Measurements from ENCODE around the gene TCEAL5. TPM values are rescaled to one million over a fixed set of nuclear protein-coding genes. Genes with fewer than 3 reads are reported as not detected.
A peak's percentile ranks its signal among the peaks of the same experiment; 100 is the strongest.
"Not testable (repeated sequence)": the region's sequence is repeated elsewhere in the genome, so short reads cannot be mapped to it uniquely, and the experiment has no call there.

The TCEAL5 gene
- polyA plus RNA-seq (ENCODE audit: insufficient read length): 14.6 TPM
- long read RNA-seq, donor 1, transcript TCEAL5-201 (3 exons, 1,168 nt): major isoform, 8 of 8 reads
- long read RNA-seq, donor 1, partial matches to known transcripts: 0 of 8 reads
- long read RNA-seq, donor 1, other reads (novel, unspliced or antisense): 0 of 8 reads
- long read RNA-seq, donor 2, transcript TCEAL5-201 (3 exons, 1,168 nt): major isoform, 8 of 976 reads
- long read RNA-seq, donor 2, partial matches to known transcripts: 905 of 976 reads
- long read RNA-seq, donor 2, other reads (novel, unspliced or antisense): 63 of 976 reads
- long read RNA-seq, donor 3, partial matches to known transcripts: 19 of 23 reads
- long read RNA-seq, donor 3, other reads (novel, unspliced or antisense): 0 of 23 reads
- long read RNA-seq, donor 4: 0 reads
- long read RNA-seq, donor 5, transcript TCEAL5-201 (3 exons, 1,168 nt): major isoform, 9 of 2,250 reads
- long read RNA-seq, donor 5, partial matches to known transcripts: 2,100 of 2,250 reads
- long read RNA-seq, donor 5, other reads (novel, unspliced or antisense): 141 of 2,250 reads
- long read RNA-seq, donor 6, transcript TCEAL5-201 (3 exons, 1,168 nt): major isoform, 14 of 84 reads
- long read RNA-seq, donor 6, partial matches to known transcripts: 70 of 84 reads
- long read RNA-seq, donor 6, other reads (novel, unspliced or antisense): 0 of 84 reads
- long read RNA-seq, donor 7, transcript TCEAL5-201 (3 exons, 1,168 nt): major isoform, 9 of 9 reads
- long read RNA-seq, donor 7, partial matches to known transcripts: 0 of 9 reads
- long read RNA-seq, donor 7, other reads (novel, unspliced or antisense): 0 of 9 reads
- long read RNA-seq, donor 8, partial matches to known transcripts: 0 of 3 reads
- long read RNA-seq, donor 8, other reads (novel, unspliced or antisense): 0 of 3 reads

- DNase-seq: peak; percentile 61
Observed at GRCh38 chrX:103276581-103277002, at the start of gene TCEAL5. Gene TCEAL5, minus strand, starts transcription at chrX:103276750. Its CDS starts 2,187 bp downstream, at chrX:103274563.

DNA sequence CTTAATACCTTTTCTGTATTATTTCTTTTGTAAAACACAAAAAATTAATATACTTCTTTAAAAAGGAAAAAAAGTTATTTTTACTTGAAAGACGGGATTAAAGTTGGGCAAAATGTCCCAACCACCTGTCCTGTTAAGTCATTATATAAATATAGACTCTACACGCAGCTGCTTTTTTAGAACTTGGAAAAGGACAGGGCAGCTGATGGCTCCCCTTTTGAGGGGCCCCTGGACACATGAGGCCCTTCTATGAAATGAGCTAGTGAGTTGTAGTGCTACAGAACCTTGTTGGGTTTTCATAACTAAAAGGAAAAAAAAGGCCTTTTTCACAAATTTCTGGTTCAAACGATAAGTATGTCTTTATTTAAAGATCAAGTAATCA, 34.8 kb upstream of the TCEAL5 start:
- no peak for DNase-seq

DNA sequence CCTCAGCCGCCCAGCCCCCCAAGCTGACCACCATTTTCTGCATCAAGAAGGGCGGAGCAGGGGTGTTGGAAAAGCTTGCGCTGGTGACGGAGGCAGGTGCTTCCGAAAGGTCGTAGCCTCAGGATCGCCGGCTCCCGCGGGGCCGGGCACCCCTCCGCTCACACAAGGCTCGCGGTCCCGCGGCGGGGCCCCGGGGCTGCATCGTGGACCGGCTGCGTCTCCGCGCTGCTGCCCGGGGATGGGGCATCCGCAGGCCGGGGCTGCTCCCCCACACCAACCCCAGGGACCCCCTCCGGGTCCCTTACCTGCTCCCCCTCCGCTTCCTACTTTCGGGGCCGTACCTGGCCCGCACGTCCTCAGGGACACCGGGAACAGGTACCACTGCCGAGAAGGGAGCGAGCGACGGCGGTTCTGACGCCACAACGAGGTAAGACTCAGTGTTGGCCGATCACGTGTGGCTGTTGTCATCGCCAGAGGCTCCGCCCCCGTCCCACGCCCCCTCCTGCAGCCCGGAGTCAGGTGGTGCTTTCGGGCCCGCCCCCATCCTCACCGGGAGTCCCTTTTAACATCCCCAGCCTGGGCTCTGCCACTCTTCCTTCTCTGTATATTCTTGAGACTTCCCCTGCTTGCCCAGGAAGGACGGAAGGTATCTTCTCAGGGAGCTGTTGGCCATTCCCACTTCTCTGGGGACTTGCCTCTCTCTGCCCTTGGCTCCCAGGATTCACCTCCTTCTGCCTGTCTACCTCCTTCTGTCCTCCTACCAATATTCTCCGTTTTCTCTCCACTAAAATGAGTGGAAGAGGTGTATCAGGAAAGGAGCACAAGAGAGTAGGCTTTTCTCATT, 34.2 kb upstream of the TCEAL5 start, which contains the start of gene BEX2:
TSS of gene BEX2 (minus strand) at position 436 of the 844 bp plus-strand sequence. CDS start 1,014 bp downstream, outside the sequence.
- DNase-seq: peak; percentile 63

DNA sequence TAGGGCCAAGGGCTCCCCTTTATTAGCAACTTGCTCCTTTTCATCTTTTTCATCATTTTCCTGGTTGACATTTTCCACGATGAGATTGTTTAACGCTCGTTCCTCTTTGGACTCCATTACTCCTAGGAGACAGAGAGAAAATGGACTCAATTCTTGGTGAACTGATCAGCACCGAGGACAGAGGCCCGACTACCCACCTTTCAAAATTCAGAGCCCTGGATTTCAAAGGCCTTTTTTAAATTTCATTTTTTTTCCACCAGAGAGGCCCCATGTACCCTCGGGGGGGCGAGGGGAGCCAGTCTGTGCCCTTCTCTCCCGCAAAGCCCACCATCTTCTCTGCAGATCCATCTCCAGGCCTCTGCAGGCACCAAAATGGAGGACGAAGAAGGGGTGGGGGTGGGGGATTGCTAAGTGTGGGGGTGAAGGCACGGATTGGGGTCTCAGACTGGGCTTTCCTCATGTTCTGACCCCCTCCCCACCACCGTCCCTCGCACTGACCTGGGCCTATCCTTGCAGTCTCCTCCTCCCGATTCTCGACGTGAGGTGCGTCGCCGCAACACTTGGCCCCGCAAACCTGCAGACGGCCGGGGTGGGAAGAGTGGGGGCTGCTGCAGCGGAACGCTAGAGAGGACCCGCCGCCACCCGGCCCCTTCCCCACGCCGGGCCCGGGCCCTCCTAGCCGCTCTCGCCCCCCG, 33.5 kb upstream of the TCEAL5 start:
- no peak for DNase-seq

DNA sequence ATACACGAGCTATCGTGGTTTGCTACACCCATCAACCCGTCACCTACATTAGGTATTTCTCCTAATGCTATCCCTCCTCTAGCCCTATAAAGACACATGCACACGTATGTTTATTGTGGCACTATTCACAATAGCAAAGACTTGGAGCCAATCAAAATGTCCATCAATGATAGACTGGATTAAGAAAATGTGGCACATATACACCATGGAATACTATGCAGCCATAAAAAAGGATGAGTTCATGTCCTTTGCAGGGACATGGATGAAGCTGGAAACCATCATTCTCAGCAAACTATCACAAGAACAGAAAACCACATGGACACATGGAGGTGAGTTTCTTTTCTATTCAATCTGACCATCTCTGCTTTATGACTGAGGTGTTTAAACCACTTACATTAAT, 29.1 kb upstream of the TCEAL5 start:
- not testable (repeated sequence) for DNase-seq

DNA sequence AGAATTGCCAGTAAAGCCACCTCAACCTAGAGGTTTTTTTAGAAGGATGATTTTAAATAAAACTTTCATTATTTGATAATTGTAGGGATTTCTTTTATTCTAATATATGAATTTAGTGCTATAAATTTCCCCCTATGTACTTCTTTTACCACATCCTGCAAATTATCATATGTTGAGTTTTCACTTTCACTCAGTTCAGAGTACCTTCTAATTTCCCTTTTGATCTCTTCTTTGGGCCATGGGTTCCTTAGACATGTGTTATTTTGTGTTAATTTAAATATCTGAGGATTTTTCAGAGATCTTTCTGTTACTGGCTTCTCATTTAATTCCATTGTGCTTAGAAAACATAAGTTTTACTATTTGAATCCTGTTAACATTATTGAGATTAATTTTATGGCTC, 28.2 kb upstream of the TCEAL5 start:
- DNase-seq: no peak

DNA sequence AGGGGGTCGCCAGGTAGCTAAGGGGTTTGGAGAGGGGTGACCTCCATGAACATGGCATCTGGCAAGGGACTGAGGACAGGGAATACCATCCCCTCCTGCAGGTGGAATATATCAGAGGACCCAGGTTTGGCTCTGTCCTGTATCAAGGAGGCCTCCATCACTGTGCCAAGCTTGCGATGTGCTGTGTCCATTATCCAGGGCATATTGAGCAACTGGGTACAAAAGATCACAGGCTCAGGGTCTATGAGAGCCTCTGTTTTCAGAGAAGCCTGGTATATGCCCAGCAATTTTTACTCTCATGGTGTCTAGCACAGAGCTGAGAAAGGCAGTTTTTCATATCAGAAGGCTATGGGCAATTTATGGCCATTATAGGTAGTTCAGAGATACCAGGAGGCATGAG, 16.6 kb upstream of the TCEAL5 start:
- DNase-seq: no peak

GRCh38 chrX:103279624-103280023, 3.1 kb upstream of the TCEAL5 start:
- no peak for DNase-seq

- peak; percentile 7 for DNase-seq
Observed at GRCh38 chrX:103275947-103276567, 493 bp downstream of the TCEAL5 start.

- DNase-seq: no peak
Observed at GRCh38 chrX:103274284-103274683, 2.3 kb downstream of the TCEAL5 start.

DNA sequence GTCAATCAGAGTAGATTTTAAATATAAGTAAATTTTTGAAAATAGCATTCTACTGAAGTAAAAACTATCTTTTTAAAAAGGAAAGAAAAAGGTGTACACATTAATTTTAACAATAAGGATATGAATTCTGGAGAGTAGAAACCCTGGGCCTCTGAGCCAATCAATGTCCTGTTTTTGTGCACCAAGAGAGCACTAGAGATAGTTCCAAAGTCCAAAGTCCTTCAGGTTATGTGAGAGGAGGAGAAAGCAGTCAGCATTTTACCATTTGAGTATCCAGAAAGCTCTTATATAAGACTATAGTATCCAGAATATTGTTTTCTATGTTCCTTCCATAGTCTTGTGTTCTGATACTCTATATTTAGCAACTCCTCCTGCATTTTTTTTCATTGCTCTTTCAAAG, 18.3 kb downstream of the TCEAL5 start:
- no peak for DNase-seq

- DNase-seq: no peak
Observed at GRCh38 chrX:103256651-103257050, 19.9 kb downstream of the TCEAL5 start.

DNA sequence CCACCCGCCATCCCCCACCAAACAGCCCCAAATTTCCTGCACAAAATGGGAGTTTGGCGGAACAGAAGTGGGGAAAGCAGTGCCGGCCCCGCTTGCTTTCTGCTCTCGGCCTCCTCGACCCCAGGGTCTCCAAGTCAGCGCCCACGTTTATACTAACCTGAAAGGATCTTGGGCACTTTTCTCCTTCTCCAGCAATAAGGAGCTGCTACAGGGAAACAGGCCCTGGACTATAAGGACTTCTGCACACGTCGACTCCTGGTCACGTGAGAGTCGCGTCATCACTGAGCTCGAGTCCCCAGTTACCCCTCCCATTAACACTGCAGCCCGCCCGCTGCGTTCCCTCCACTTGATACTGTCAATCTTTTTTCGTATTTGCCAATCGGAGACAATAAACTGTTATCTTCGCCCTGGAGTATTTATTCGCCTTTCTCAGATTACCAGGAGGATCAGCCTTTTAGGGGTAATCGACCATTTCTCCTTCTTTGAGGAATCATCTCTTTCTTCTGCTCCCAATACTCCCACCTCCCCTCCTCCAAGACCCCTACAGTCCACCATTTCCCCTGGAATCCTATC, 21.5 kb downstream of the TCEAL5 start, which contains the start of gene TCEAL8:
TSS of gene TCEAL8 (minus strand) at position 235 of the 573 bp plus-strand sequence. CDS start 1,176 bp downstream, outside the sequence.
- DNase-seq: peak; percentile 84

DNA sequence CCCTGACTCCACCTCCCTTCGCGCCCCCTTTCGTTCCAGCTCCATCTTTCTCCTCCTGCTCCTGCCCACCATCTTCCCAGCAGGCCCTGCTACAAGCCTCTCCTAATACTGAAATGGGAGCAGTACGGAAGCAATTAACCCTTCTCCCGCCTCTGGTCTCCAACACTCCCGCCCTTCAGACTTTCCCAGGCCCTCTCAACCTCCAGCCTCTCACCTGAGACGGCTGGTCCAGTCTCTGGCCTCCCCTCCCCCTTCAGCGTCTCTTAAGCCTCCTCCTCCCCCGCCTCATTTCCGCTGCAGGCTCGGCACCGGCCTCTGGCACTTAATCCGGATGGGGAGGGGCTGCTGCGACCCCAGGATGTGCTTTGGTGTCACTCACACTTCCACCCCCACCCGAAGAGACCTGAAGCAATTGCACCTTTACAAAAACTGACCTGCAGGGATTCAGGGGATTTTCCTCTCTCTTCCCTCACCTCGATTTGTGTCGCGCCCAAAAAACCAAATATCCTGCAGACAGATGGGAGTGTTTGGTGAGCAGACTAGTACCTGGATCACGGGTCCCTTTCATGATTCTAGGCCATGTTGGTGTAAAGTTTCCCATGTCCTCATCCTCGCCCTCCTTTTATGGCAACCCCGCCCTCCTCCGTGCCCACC, 22.3 kb downstream of the TCEAL5 start:
- peak; percentile 88 for DNase-seq

- peak; percentile 5 for DNase-seq
Observed at GRCh38 chrX:103253608-103254007, 22.9 kb downstream of the TCEAL5 start.

GRCh38 chrX:103250977-103251376, 25.6 kb downstream of the TCEAL5 start:
- peak; percentile 27 for DNase-seq

DNA sequence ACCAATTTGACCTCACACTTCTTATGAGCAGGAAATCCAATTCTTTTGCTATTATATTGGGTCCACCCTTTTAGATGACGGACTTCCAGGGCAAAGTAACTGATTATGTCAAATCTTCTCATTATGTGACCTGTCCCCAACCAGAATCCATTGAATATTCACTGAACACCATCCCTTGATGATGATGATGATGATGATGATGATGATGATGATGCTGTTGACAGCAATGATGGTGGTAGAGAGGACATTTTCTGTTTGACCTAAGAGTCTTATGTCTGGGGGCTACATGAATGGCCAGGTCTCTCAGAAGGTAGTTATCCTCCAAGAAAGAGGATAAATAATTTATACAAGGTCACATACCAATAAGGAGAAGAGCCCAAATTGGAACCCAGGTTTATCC, 26.7 kb downstream of the TCEAL5 start:
- DNase-seq: no peak

GRCh38 chrX:103248553-103248952, 28.0 kb downstream of the TCEAL5 start:
- no peak for DNase-seq

GRCh38 chrX:103240155-103240554, 36.4 kb downstream of the TCEAL5 start:
- no peak for DNase-seq

DNA sequence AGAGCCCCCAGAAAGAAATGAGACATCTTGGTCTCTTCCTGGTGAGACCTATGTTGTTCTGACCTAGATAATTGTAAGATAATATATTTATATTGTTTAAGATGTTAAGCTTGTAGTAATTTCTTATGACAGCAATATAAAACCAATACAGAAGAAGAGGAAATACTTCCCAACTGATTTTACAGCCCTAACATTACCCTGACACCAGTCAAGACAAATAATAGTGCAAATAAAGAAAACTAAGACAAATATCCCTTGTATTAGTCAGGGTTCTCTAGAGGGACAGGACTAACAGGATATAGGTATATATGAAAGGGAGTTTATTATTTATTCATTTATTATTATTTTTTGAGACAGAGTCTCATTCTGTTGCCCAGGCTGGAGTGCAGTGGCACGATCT, 40.3 kb downstream of the TCEAL5 start:
- no peak for DNase-seq
